DND-41 (cell line): Measurements from ENCODE around the gene ZNF511.
"Not testable (repeated sequence)": the region's sequence is repeated elsewhere in the genome, so short reads cannot be mapped to it uniquely, and the experiment has no call there.

ENCODE experiments used
- ATAC-seq: fragments of 200-7000 bp; cut with Tn5 transposase; 3 replicates; pipeline ENCODE4 v1.9.1; 2021; ENCODE audit warnings: low read depth; ENCODE audit not compliant: insufficient read depth
- DNase-seq: peaks from one replicate; pipeline ENCODE4 v3.0.0-alpha.2; 2020
- H2AFZ ChIP-seq: 2 replicates; pipeline ENCODE4 v1.6.0; 2012; ENCODE audit warnings: low read depth, low read length
- H3K27ac ChIP-seq: 2 replicates; pipeline ENCODE4 v1.5.1; 2012; ENCODE audit warnings: low read length, inconsistent platforms
- H3K27me3 ChIP-seq: fragments of 200-600 bp; sonication (generic); 2 replicates; pipeline ENCODE4 v1.6.0; 2012; ENCODE audit warnings: low read length, mild to moderate bottlenecking, inconsistent platforms; ENCODE audit not compliant: insufficient read depth, poor library complexity
- H3K36me3 ChIP-seq: 2 replicates; pipeline ENCODE4 v1.5.1; 2012; ENCODE audit warnings: low read length, inconsistent platforms; ENCODE audit not compliant: insufficient read depth
- H3K4me1 ChIP-seq: 2 replicates; pipeline ENCODE4 v1.5.1; 2012; ENCODE audit warnings: mild to moderate bottlenecking, low read length; ENCODE audit not compliant: insufficient read depth
- H3K4me2 ChIP-seq: 2 replicates; pipeline ENCODE4 v1.6.0; 2012; ENCODE audit warnings: mild to moderate bottlenecking, moderate library complexity, low read length, inconsistent platforms; ENCODE audit not compliant: insufficient read depth
- H3K4me3 ChIP-seq, 2 experiments: fragments of 200-600 bp in 1 of 2; shearing (Covaris generic) in 1 of 2; 2 replicates each; pipeline ENCODE4 v1.5.1; 2012 to 2016; ENCODE audit warnings: inconsistent platforms in 2 of 2, low read length in 2 of 2, mild to moderate bottlenecking in 2 of 2, low read depth in 1 of 2, moderate library complexity in 1 of 2
- H3K79me2 ChIP-seq: 2 replicates; pipeline ENCODE4 v1.6.0; 2012; ENCODE audit warnings: low read length, inconsistent platforms; ENCODE audit not compliant: insufficient read depth
- H3K9ac ChIP-seq: 2 replicates; pipeline ENCODE4 v1.6.0; 2012; ENCODE audit warnings: low read depth, mild to moderate bottlenecking, inconsistent platforms, low read length, moderate library complexity
- H3K9me3 ChIP-seq: 2 replicates; pipeline ENCODE4 v1.5.1; 2012; ENCODE audit warnings: low read length, moderate library complexity, mild to moderate bottlenecking, inconsistent platforms; ENCODE audit not compliant: insufficient read depth, severe bottlenecking
- H4K20me1 ChIP-seq: 2 replicates; pipeline ENCODE4 v1.6.0; 2012; ENCODE audit warnings: low read length; ENCODE audit not compliant: insufficient read depth
- EZH2 ChIP-seq: IDR thresholded peaks from 3 replicates; pipeline ENCODE4 v1.6.1; 2012; ENCODE audit warnings: borderline replicate concordance, low read depth, mild to moderate bottlenecking, moderate library complexity, low read length, inconsistent platforms; ENCODE audit not compliant: severe bottlenecking
- TF ChIP-seq, protein P1 (sequence below): IDR thresholded peaks from 2 replicates; pipeline ENCODE4 v1.5.1; 2012; ENCODE audit warnings: borderline replicate concordance, low read length, moderate library complexity, mild to moderate bottlenecking; ENCODE audit not compliant: poor library complexity, severe bottlenecking; ENCODE audit errors: extremely low read depth

ZNF511 gene

DNA sequence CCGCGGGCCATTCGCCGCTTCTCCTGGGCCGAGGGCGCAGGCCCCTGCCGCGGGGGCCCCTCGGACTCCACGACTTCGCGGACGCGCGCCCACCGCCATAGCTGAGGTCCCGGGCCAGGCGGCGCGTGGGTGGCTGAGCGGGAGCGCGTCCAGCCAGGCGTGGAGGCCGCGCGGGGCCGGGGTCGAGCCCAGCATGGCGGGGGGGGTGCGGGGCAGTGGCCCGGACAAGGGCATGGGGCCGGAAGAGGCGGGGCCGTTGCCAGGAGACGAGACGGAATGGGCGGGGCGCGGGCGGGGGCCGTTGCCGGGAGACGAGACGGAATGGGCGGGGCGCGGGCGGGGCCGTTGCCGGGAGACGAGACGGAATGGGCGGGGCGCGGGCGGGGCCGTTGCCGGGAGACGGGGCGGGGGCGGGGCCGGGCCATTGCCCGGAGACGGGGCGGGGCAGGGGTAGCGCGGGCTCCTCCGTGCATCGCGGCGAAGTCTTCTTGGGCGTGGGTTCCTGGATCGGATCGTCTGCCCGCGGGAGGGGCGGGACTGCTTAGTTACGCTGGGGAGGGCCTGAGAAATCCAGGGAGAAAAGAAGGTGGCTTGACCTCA lies 46.9 kb upstream of the ZNF511 start:
- no peak overlapping the region for H3K4me2 ChIP-seq
- ATAC-seq, result no peak
- H3K4me3 ChIP-seq, result no peak overlapping the region
- H3K36me3 ChIP-seq, result no peaks in the 10 kb centered on the region
- H4K20me1 ChIP-seq, result peaks cover 38% of the 10 kb centered on the region
- H3K9ac ChIP-seq, result no peak overlapping the region
- TF ChIP-seq, protein P1, sequence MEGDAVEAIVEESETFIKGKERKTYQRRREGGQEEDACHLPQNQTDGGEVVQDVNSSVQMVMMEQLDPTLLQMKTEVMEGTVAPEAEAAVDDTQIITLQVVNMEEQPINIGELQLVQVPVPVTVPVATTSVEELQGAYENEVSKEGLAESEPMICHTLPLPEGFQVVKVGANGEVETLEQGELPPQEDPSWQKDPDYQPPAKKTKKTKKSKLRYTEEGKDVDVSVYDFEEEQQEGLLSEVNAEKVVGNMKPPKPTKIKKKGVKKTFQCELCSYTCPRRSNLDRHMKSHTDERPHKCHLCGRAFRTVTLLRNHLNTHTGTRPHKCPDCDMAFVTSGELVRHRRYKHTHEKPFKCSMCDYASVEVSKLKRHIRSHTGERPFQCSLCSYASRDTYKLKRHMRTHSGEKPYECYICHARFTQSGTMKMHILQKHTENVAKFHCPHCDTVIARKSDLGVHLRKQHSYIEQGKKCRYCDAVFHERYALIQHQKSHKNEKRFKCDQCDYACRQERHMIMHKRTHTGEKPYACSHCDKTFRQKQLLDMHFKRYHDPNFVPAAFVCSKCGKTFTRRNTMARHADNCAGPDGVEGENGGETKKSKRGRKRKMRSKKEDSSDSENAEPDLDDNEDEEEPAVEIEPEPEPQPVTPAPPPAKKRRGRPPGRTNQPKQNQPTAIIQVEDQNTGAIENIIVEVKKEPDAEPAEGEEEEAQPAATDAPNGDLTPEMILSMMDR, result no peak
- no peak for TF ChIP-seq EZH2
- no peaks in the 10 kb centered on the region for H3K9me3 ChIP-seq
- no peaks in the 10 kb centered on the region for H3K27me3 ChIP-seq
- no peaks in the 10 kb centered on the region for H3K79me2 ChIP-seq
- no peak overlapping the region for H3K27ac ChIP-seq
- peaks cover 34% of the 10 kb centered on the region for H3K4me1 ChIP-seq
- no peak overlapping the region for H2AFZ ChIP-seq
- DNase-seq, result no peak

DNA sequence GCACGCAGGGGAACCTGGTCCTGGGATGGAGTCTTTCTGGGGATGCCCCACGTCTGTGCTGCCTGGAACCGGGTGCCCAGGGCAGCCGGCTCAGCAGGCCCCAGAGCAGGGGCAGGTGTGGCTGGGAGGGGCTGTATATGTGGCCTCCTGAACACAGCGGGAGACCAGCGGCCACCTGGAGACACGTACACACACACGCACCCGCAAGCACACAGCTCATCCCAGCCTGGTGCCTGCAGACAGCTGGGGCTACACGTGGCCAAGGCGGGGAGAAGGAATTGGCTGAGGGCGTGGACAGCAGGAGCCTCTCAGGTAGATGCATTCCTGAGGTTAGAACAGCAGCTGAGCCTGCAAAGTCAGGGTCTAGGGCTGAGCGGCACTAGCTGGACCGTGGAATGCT lies 46.0 kb upstream of the ZNF511 start:
- H3K9ac ChIP-seq, result no peak overlapping the region
- peaks cover 36% of the 10 kb centered on the region for H4K20me1 ChIP-seq
- H3K9me3 ChIP-seq, result no peaks in the 10 kb centered on the region
- H3K4me3 ChIP-seq, result no peak overlapping the region
- no peak for DNase-seq
- H3K36me3 ChIP-seq, result no peaks in the 10 kb centered on the region
- no peak for ATAC-seq
- no peaks in the 10 kb centered on the region for H3K27me3 ChIP-seq
- TF ChIP-seq EZH2, result no peak
- TF ChIP-seq, protein P1, result no peak
- no peaks in the 10 kb centered on the region for H3K79me2 ChIP-seq
- peaks cover 31% of the 10 kb centered on the region for H3K4me1 ChIP-seq
- H2AFZ ChIP-seq, result no peak overlapping the region
- H3K27ac ChIP-seq, result no peak overlapping the region
- no peak overlapping the region for H3K4me2 ChIP-seq

DNA sequence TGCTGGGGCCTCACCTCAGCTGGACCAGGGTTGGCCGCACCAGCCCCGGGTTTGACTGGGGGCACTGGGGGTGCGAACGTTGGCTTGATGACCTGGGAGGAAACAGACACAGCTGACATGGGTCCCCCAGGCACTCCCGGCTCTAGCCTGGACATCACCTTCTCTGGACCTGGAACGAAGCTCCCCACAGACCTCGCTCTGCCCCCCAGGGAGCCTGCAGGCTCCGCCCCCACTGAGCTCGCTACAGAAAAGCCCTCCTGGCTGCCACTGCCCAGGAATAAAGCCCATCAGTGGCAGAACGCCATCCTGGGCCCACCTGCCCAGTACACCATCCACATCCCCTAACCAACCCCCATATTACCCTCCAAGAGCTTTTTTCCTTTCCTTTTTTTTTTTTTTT lies 45.0 kb upstream of the ZNF511 start:
- H3K27ac ChIP-seq, result no peak overlapping the region
- peaks cover 21% of the 10 kb centered on the region for H3K4me1 ChIP-seq
- H4K20me1 ChIP-seq, result peaks cover 27% of the 10 kb centered on the region
- DNase-seq (no peak), ATAC-seq (no peak)
- no peak overlapping the region for H3K4me3 ChIP-seq
- H3K27me3 ChIP-seq, result no peaks in the 10 kb centered on the region
- no peaks in the 10 kb centered on the region for H3K9me3 ChIP-seq
- H3K79me2 ChIP-seq, result no peaks in the 10 kb centered on the region
- TF ChIP-seq, protein P1, result no peak
- TF ChIP-seq EZH2, result no peak
- H2AFZ ChIP-seq, result no peak overlapping the region
- no peak overlapping the region for H3K9ac ChIP-seq
- peaks cover 2% of the 10 kb centered on the region; the same call in 1 of the 2 replicates for H3K36me3 ChIP-seq
- no peak overlapping the region for H3K4me2 ChIP-seq

DNA sequence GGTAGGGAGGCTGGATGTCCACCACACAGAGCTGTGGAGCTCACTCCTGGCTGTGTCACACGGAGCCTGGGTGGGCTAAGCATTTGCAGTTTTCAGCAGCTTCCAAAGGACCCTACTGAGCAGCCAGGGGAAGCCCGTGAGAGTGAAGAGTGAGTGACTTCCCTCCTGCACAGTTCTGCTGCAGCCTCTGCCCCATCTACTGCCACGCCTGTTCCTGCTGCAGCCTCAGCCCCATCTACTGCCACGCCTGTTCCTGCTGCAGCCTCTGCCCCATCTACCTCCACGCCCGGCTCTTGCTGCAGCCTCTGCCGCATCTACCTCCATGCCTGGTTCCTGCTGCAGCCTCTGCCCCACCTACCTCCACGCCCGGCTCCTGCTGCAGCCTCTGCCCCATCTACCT lies 44.3 kb upstream of the ZNF511 start:
- no peak overlapping the region for H3K27ac ChIP-seq
- no peaks in the 10 kb centered on the region for H3K9me3 ChIP-seq
- ATAC-seq, result no peak
- H3K9ac ChIP-seq, result no peak overlapping the region
- no peak overlapping the region for H2AFZ ChIP-seq
- H4K20me1 ChIP-seq, result peaks cover 22% of the 10 kb centered on the region
- TF ChIP-seq EZH2, result no peak
- TF ChIP-seq, protein P1, result no peak
- peaks cover 8% of the 10 kb centered on the region for H3K36me3 ChIP-seq
- no peaks in the 10 kb centered on the region for H3K79me2 ChIP-seq
- H3K4me1 ChIP-seq, result peaks cover 13% of the 10 kb centered on the region
- H3K4me3 ChIP-seq, result no peak overlapping the region
- DNase-seq, result no peak
- H3K27me3 ChIP-seq, result no peaks in the 10 kb centered on the region
- H3K4me2 ChIP-seq, result no peak overlapping the region

DNA sequence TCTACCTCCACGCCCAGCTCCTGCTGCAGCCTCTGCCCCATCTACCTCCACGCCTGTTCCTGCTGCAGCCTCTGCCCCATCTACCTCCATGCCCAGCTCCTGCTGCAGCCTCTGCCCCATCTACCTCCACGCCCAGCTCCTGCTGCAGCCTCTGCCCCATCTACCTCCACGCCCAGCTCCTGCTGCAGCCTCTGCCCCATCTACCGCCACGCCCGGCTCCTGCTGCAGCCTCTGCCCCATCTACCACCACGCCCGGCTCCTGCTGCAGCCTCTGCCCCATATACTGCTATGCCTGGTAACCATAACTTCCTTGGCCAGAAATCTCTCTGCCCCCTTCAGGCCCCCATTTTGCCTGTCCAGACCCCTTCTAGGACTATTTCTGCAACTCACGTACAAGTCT lies 43.7 kb upstream of the ZNF511 start:
- H3K9me3 ChIP-seq, H2AFZ ChIP-seq, H3K4me3 ChIP-seq, H3K27me3 ChIP-seq, DNase-seq, H3K36me3 ChIP-seq, H3K9ac ChIP-seq, H3K27ac ChIP-seq, ATAC-seq, H3K79me2 ChIP-seq, H3K4me1 ChIP-seq, H3K4me2 ChIP-seq: not testable (repeated sequence)
- peaks cover 16% of the 10 kb centered on the region for H4K20me1 ChIP-seq
